GM18526 (cell line): ENCODE data around the gene CAPZA1.

ENCODE experiments used
- POLR2A ChIP-seq: IDR thresholded peaks from 3 replicates; pipeline ENCODE4 v1.6.1; 2011; ENCODE audit not compliant: insufficient read length; ENCODE audit errors: extremely low read depth

CAPZA1 gene

DNA sequence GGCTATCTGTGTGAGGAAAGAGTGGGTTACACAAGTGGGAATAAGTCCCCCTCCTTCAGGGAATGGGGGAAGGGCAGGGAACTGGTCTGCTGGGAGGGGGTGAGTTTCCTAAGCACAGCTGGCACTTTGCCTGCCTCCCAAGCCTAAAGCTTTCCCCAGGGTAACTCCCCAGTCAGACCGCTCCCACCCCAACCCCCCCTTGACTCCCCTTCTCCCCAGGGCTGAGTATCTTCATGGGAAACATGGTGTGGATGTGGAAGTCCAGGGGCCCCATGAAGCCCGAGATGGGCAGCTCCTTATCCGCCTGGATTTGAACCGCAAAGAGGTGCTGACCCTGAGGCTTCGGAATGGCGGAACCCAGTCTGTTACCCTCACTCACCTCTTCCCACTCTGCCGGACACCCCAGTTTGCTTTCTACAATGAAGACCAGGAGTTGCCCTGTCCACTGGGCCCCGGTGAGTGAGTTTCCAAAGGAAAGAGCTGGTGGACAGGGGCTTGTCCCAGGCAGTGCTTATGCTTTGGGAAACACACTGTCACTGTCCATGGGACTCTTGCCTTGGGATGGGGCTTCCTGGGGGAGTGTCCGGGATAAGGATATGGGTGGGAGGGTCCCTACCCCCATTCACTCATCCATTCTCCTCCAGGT lies 69.7 kb downstream of the CAPZA1 start:
- no peak for TF ChIP-seq POLR2A

DNA sequence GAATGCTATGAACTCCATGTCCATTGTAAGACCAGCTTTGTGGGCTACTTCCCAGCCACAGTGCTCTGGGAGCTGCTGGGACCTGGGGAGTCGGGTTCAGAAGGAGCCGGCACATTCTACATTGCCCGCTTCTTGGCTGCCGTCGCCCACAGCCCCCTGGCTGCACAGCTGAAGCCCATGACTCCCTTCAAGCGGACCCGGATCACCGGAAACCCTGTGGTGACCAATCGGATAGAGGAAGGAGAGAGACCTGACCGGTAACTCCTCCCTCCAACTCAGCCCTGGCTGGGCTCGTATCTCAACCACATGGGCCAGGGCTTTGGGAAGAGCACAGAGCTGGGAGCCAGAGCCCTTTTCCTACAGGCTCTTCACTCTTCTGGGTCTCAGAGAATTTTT lies 70.2 kb downstream of the CAPZA1 start:
- TF ChIP-seq POLR2A = no peak

DNA sequence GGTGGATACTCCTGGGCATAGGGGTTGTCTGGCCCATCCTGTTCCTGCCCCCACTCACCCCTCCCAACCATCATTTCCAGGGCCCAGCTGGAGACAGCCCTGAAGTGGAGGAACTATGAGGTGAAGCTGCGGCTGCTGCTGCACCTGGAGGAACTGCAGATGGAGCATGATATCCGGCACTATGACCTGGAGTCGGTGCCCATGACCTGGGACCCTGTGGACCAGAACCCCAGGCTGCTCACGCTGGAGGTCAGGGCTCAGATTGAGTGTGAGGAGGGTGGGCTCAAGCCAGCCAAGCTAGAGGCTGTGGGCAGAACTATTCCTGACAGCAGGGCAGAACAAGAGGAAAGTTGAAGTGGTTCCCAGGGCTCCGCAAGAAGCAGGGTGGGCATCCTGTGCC lies 73.0 kb downstream of the CAPZA1 start:
- no peak for TF ChIP-seq POLR2A

DNA sequence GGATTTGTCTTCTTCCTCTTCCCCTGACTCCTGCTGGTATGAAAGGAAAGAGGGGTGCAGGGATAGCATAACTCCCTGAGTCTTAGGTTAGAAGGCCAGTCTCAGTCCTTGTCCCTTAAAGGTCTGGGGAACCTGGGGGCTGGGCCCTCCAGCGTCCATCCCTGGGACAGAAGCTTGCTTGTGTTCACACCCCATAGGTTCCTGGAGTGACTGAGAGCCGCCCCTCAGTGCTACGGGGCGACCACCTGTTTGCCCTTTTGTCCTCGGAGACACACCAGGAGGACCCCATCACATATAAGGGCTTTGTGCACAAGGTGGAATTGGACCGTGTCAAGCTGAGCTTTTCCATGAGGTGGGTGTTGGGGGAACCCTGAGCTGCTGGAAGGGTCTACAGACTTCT lies 74.2 kb downstream of the CAPZA1 start:
- TF ChIP-seq POLR2A = no peak

DNA sequence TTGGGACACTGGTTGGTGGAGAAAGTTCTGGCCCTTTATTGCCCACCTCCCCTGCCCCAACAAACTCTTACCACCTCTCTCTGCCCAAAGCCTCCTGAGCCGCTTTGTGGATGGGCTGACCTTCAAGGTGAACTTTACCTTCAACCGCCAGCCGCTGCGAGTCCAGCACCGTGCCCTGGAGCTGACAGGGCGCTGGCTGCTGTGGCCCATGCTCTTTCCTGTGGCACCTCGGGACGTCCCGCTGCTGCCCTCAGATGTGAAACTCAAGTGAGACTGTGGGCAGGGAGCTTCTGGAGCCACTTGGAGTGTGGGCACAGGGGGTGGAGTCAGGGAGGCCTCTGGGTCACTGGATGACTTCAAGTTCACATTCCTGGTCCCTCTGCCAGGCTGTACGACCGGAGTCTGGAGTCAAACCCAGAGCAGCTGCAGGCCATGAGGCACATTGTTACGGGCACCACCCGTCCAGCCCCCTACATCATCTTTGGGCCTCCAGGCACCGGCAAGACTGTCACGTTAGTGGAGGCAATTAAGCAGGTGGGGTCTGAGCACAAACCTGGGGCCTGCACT lies 74.8 kb downstream of the CAPZA1 start:
- no peak for TF ChIP-seq POLR2A

DNA sequence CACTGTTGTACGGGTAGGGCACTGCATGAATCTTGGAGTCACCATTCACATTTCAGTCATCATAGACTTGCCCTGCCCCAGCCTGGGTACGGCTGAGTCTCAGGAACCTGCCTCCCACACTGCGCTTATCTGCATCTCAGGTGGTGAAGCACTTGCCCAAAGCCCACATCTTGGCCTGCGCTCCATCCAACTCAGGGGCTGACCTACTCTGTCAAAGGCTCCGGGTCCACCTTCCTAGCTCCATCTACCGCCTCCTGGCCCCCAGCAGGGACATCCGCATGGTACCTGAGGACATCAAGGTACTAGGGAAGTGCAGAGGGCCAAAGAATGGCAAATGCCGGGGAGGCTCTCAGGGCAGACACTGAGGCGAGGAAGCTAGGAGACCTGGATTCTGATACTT lies 75.6 kb downstream of the CAPZA1 start:
- TF ChIP-seq POLR2A = no peak

DNA sequence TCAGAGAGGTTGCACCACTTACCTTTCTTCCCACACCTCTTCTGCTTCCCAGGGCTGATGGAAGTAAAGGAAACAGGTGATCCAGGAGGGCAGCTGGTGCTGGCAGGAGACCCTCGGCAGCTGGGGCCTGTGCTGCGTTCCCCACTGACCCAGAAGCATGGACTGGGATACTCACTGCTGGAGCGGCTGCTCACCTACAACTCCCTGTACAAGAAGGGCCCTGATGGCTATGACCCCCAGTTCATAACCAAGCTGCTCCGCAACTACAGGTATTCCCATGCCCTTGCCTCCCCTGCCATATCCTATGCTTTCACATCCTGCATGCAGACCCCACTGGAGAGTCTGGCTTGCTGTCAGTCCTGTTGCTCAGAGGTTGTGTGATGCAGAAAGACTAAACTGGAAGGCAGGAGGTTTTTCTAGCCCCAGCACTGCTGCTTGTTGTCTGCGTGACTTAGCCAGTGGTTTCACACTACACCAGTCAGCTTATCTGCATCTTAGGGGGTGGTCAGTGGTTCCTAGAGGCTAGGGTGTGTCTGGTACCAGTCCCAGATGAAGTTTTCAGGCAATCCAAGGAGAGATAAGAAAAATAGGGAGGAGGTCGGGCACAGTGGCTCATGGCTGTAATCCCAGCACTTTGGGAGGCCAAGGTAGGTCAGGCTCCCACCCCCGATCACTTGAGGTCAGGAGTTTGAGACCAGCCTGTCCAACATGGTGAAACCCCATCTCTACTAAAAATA lies 77.1 kb downstream of the CAPZA1 start:
- no peak for TF ChIP-seq POLR2A

DNA sequence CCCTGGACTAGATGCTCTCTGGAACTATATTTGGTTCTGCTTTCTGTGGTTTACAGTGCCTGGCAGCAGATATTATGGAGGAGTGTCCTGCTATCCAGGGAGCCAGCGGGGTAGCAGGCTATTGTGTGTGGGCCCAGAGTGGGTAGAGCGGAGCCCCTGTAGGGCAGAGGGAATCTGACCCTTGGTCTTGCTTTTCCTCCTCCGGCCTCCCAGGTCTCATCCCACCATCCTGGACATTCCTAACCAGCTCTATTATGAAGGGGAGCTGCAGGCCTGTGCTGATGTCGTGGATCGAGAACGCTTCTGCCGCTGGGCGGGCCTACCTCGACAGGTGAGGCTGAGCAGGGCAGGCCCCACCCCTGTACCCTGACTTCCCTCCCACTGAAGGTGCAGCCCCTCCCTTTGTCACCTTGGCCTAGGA lies 78.2 kb downstream of the CAPZA1 start:
- TF ChIP-seq POLR2A = no peak

DNA sequence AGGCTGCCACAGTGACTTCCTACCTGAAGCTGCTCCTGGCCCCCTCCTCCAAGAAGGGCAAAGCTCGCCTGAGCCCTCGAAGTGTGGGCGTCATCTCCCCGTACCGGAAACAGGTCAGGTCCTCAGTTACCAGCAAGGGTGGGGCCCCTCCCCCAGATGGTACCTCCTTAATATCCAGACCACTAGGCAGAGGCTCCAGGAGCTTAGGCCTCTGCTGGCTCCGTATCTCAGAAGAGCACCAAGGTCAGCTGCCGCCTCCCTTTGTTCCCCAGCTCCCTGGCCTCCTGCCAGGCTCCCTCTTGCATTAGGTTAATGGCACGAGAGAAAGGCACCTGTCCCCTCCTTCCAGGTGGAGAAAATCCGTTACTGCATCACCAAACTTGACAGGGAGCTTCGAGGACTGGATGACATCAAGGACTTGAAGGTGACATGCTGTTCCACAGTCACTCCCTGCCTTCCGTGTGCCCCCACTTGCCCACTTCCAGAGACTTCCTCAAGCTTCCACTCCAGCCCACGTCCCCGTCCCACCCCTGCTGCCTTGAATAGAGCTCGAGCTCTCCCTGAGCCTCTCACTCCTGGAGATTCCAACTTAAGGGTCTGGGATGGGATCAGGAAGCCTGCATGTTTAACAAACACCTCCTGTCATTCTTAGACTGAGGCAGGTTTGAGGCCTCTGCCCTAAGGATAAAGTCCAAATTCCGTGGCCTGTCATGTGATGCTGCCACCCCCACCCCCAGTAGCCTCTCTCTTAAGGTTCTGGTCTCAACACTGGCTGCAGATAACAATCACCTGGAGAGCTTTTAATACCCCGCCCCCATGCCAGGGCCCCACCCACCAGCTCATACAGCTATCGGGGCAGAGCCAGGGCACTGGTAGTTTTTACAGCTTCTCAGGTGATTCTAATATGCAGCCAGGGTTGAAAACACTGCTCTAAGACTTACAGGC lies 79.0 kb downstream of the CAPZA1 start:
- TF ChIP-seq POLR2A = no peak

DNA sequence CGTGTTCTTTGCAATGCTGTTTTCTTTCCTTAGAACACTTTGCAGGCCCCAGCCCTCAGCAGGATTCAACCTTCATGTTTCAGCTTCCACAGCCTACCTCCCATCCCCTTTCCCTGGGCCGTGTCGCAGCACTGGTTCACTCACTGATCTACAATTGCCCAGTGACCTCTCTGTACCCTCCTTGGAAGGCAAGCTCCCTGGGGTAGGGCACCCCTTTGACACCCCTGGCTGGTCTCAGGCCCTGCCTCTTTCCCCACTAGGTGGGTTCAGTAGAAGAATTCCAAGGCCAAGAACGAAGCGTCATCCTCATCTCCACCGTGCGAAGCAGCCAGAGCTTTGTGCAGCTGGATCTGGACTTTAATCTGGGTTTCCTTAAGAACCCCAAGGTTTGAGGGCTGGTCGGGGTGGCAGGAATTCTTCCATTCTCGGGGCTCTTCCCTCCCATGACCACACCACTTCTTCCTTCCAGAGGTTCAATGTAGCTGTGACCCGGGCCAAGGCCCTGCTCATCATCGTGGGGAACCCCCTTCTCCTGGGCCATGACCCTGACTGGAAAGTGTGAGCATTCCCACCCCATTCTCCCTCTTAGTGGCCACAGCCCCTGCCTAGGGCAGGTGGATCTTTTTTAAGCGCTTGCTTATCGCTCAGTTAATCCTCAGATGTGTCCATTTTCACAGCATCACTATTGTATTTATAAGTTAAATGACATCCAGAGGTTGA lies 80.0 kb downstream of the CAPZA1 start:
- TF ChIP-seq POLR2A = no peak

DNA sequence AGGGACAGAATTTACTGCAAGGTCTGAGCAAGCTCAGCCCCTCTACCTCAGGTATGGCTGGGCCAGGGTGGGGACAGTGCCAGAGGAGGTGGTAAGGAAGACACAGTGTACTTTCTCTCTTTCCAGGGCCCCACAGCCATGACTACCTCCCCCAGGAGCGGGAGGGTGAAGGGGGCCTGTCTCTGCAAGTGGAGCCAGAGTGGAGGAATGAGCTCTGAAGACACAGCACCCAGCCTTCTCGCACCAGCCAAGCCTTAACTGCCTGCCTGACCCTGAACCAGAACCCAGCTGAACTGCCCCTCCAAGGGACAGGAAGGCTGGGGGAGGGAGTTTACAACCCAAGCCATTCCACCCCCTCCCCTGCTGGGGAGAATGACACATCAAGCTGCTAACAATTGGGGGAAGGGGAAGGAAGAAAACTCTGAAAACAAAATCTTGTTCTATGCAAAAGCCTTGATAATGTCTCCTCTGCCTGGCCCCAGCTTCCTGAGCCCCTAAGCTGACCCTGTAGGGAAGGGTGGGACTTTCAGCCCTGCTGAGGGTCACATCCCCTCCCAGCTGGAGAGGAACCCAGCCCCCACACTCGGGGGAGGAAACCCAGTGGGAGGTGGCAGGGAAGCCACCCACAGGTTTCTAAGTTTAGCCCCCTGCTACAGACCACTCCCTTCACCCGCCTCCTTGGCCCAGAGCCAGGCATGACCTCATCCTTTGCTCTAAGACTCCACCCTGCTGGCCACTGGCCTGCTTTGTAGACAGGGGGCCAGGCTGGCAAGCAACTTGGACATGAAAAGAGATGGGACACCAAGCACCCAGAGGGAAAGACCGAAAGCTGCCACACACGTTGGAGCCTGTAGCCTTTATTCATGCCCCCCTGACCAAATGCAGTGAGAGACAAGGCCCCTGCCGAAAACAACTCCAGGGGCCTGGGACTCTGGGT lies 80.9 kb downstream of the CAPZA1 start:
- TF ChIP-seq POLR2A = peak; percentile 21

DNA sequence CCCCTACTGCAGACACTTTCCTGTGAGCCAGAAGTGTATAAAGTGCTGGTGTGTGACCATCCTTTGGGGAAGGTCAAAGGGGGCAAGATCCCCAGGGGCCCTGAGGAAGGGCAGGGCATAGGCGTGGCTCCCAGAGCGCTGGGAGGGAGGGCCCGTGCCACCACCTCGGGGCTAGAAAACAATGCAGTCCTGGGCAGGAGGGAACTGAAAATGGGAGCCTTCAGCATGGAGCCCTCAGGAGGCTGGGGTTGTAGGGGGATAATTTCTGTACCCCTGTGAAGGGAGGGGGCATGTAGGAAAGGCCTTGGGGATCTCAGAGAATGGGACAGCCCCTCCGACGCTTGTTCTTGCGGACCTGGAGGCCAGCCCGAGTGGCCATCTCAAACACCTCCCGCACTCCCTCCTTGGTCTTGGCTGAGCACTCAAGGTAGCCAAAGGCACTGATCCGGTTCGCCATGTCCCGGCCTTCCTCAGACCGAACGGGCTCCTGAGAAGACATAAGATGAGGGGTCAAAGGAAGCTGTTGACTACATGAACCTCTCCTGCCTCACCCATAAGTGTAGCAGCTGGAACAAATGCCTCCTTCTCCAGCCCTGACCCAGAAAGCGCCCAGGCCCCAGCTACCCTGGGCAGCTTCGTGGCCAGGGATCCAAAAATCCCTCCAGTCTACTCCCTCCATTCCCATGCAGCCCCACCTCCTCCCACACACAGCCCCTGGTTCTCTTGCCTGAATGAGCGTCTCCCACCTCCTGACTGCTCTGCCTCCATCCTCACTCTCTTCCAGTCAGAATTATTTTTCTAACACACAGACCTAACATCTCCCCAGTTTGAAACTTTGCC lies 81.8 kb downstream of the CAPZA1 start:
- TF ChIP-seq POLR2A = no peak

DNA sequence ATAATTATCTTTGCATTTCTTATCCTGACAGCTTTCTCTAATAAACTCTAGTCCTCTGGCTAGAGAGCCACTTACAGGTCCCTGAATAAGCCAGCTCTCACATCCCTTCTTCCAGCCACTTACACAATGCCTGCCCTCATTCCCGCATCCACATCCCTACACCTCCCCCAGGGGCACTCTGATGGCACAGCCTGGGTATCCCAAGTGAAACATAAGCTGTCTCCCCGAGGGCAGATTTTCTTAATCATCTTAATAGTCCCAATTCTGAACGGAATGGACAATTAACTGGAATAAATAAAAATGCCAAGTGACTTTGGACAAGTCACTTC lies 82.4 kb downstream of the CAPZA1 start:
- no peak for TF ChIP-seq POLR2A
